ENCODE measurements around the gene RIT2. TPM values are rescaled to one million over a fixed set of nuclear protein-coding genes. Genes with fewer than 3 reads are reported as not detected.

The RIT2 gene
- total and polyA plus RNA-seq, 4 donors: not detected

DNA sequence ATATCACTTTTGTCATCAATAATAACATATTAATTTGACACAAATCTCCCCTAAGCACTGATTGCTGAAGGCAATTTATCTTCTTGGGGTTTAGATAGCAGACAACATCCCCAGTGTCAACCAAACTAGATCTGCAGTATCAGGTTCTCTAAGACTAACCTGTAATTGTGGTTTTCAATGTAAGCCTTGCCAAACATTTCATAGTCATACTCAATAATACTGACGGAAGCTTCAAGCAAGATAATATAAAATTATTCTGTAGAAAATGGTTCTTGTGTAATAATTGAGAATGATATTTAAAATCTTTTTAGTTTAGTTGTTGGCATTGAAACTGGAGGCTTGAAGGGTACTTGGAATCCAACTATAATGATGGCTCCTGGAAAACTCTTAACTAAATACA, 186.3 kb downstream of the RIT2 start:
- H3K9me3 ChIP-seq (ENCODE audit: control insufficient read depth in 4 of 4, insufficient read depth in 3 of 4, low read length in 3 of 4): no peaks in the 10 kb centered on the region
- no peak overlapping the region for H3K9ac ChIP-seq (ENCODE audit: insufficient read depth in 1 of 2, low read length in 2 of 2)
- WGBS, 2 donors: 90 to 95% methylated on average over 1 of the region's 1 CpG
- H3K27me3 ChIP-seq (ENCODE audit: control insufficient read depth in 3 of 3, insufficient read depth in 3 of 3, low read length in 2 of 3): no peaks in the 10 kb centered on the region
- H3K4me1 ChIP-seq (ENCODE audit: control insufficient read depth in 5 of 5, insufficient read depth in 5 of 5, low read length in 5 of 5): peaks cover 0 to 14% (median 2%) of the 10 kb centered on the region in 5 donors
- DNase-seq: no peak
- no peak overlapping the region for H3K4me3 ChIP-seq
- no peak overlapping the region for H3K27ac ChIP-seq (ENCODE audit: low read depth in 1 of 2, low read length in 1 of 2)
- ATAC-seq (ENCODE audit: insufficient read depth, low FRiP score): no peak
- H3K36me3 ChIP-seq (ENCODE audit: control insufficient read depth in 4 of 4, insufficient read depth in 4 of 4, low read length in 4 of 4): no peaks in the 10 kb centered on the region
- TF ChIP-seq, protein P1, sequence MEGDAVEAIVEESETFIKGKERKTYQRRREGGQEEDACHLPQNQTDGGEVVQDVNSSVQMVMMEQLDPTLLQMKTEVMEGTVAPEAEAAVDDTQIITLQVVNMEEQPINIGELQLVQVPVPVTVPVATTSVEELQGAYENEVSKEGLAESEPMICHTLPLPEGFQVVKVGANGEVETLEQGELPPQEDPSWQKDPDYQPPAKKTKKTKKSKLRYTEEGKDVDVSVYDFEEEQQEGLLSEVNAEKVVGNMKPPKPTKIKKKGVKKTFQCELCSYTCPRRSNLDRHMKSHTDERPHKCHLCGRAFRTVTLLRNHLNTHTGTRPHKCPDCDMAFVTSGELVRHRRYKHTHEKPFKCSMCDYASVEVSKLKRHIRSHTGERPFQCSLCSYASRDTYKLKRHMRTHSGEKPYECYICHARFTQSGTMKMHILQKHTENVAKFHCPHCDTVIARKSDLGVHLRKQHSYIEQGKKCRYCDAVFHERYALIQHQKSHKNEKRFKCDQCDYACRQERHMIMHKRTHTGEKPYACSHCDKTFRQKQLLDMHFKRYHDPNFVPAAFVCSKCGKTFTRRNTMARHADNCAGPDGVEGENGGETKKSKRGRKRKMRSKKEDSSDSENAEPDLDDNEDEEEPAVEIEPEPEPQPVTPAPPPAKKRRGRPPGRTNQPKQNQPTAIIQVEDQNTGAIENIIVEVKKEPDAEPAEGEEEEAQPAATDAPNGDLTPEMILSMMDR (IDR thresholded peaks at IDR 0.05; ENCODE audit: control extremely low read depth, extremely low read depth): no peak

DNA sequence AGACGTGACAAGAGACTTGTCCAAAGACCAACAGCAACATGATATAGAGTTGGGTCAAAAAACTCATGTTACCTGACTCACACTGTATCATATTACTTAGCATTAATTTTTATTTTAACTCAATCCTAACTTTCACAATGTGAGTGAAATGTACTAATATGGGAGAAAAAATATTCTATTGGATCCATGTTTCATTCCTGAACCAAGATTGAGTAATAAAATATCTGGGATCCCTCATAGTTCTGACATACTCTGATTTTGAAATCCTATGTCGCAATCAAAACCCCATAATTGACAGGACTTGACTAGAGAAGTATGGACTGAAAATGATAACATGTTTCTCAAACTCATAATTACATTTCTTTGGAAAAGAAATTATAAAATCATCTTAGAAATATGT, 190.4 kb downstream of the RIT2 start:
- DNase-seq: peak in 1 of 3 donors; percentile 19
- Histone ChIP-seq H3K4me1 (ENCODE audit: control insufficient read depth in 5 of 5, insufficient read depth in 5 of 5, low read length in 5 of 5) (peaks cover 0 to 19% (median 4%) of the 10 kb centered on the region in 5 donors), H3K27ac (ENCODE audit: low read depth in 1 of 2, low read length in 1 of 2) (no peak overlapping the region), H3K9me3 (ENCODE audit: control insufficient read depth in 4 of 4, insufficient read depth in 3 of 4, low read length in 3 of 4) (no peaks in the 10 kb centered on the region), H3K4me3 (no peak overlapping the region), H3K9ac (ENCODE audit: insufficient read depth in 1 of 2, low read length in 2 of 2) (no peak overlapping the region), H3K27me3 (ENCODE audit: control insufficient read depth in 3 of 3, insufficient read depth in 3 of 3, low read length in 2 of 3) (no peaks in the 10 kb centered on the region), H3K36me3 (ENCODE audit: control insufficient read depth in 4 of 4, insufficient read depth in 4 of 4, low read length in 4 of 4) (no peaks in the 10 kb centered on the region)
- no peak for ATAC-seq (ENCODE audit: insufficient read depth, low FRiP score)
- 83 to 85% methylated on average over 2 of the region's 2 CpGs for WGBS, 2 donors
- TF ChIP-seq, protein P1 (IDR thresholded peaks at IDR 0.05; ENCODE audit: control extremely low read depth, extremely low read depth): no peak

- DNase-seq (no peak), ATAC-seq (ENCODE audit: insufficient read depth, low FRiP score) (no peak)
- Histone ChIP-seq H3K27ac (ENCODE audit: low read depth in 1 of 2, low read length in 1 of 2) (no peak overlapping the region), H3K4me1 (ENCODE audit: control insufficient read depth in 5 of 5, insufficient read depth in 5 of 5, low read length in 5 of 5) (peaks cover 0 to 19% (median 4%) of the 10 kb centered on the region in 5 donors), H3K36me3 (ENCODE audit: control insufficient read depth in 4 of 4, insufficient read depth in 4 of 4, low read length in 4 of 4) (no peaks in the 10 kb centered on the region), H3K9me3 (ENCODE audit: control insufficient read depth in 4 of 4, insufficient read depth in 3 of 4, low read length in 3 of 4) (no peaks in the 10 kb centered on the region), H3K27me3 (ENCODE audit: control insufficient read depth in 3 of 3, insufficient read depth in 3 of 3, low read length in 2 of 3) (no peaks in the 10 kb centered on the region), H3K4me3 (no peak overlapping the region), H3K9ac (ENCODE audit: insufficient read depth in 1 of 2, low read length in 2 of 2) (no peak overlapping the region)
- WGBS, 2 donors: 81 to 83% methylated on average over 3 of the region's 3 CpGs
- TF ChIP-seq, protein P1 (IDR thresholded peaks at IDR 0.05; ENCODE audit: control extremely low read depth, extremely low read depth): no peak
Measured at GRCh38 chr18:42922363-42922762, 193.1 kb downstream of the RIT2 start.

GRCh38 chr18:42921226-42921737, 194.2 kb downstream of the RIT2 start:
- Histone ChIP-seq H3K9ac (ENCODE audit: insufficient read depth in 1 of 2, low read length in 2 of 2) (no peak overlapping the region), H3K27me3 (ENCODE audit: control insufficient read depth in 3 of 3, insufficient read depth in 3 of 3, low read length in 2 of 3) (no peaks in the 10 kb centered on the region), H3K9me3 (ENCODE audit: control insufficient read depth in 4 of 4, insufficient read depth in 3 of 4, low read length in 3 of 4) (no peaks in the 10 kb centered on the region), H3K36me3 (ENCODE audit: control insufficient read depth in 4 of 4, insufficient read depth in 4 of 4, low read length in 4 of 4) (no peaks in the 10 kb centered on the region), H3K4me1 (ENCODE audit: control insufficient read depth in 5 of 5, insufficient read depth in 5 of 5, low read length in 5 of 5) (peaks cover 0 to 19% (median 4%) of the 10 kb centered on the region in 5 donors), H3K4me3 (no peak overlapping the region), H3K27ac (ENCODE audit: low read depth in 1 of 2, low read length in 1 of 2) (no peak overlapping the region)
- TF ChIP-seq, protein P1 (IDR thresholded peaks at IDR 0.05; ENCODE audit: control extremely low read depth, extremely low read depth): no peak
- WGBS, 2 donors: 77 to 89% methylated on average over 1 of the region's 1 CpG
- peak in 2 of 3 donors; percentile 68 to 80 for DNase-seq
- ATAC-seq (ENCODE audit: insufficient read depth, low FRiP score): no peak

All from lung (tissue), 12 donors.